Esophagus muscularis mucosa (tissue), 4 donors: ENCODE measurements around the gene CLDN7. TPM values are rescaled to one million over a fixed set of nuclear protein-coding genes. Genes with fewer than 3 reads are reported as not detected.

Experiments
- DNase-seq: peaks from one replicate; pipeline ENCODE4 v3.0.0-alpha.2; 2017; ENCODE audit errors: extremely low spot score
- H3K27ac ChIP-seq, 4 donors: fragments of 200-600 bp; sonication (generic); replicated peaks in 1 of 4; 1 replicate in 3 of 4; 2 replicates in 1 of 4; pipeline ENCODE4 v1.5.1; 2016 to 2019; ENCODE audit warnings: mild to moderate bottlenecking in 1 of 4
- H3K27me3 ChIP-seq, 4 donors: fragments of 200-600 bp; sonication (generic); one replicate each; pipeline versions ENCODE4 v1.5.1 to v1.6.0; 2016 to 2019
- H3K36me3 ChIP-seq, 4 donors: fragments of 200-600 bp; sonication (generic); one replicate each; pipeline ENCODE4 v1.5.1; 2016 to 2019
- H3K4me1 ChIP-seq, 4 donors: fragments of 200-600 bp; sonication (generic); one replicate each; pipeline ENCODE4 v1.5.1; 2016 to 2019
- H3K4me3 ChIP-seq, 4 donors: fragments of 200-600 bp; sonication (generic); 1 replicate in 2 of 4; 2 replicates in 2 of 4; pipeline ENCODE4 v1.5.1; 2016 to 2019; ENCODE audit warnings: mild to moderate bottlenecking in 4 of 4, moderate library complexity in 1 of 4
- H3K9me3 ChIP-seq, 4 donors: fragments of 200-600 bp; sonication (generic); 1 replicate in 3 of 4; 2 replicates in 1 of 4; pipeline ENCODE4 v1.5.1; 2016 to 2019
- EP300 ChIP-seq: sonication (generic); formaldehyde crosslinking; IDR thresholded peaks from one replicate; pipeline ENCODE4 v1.6.1; 2017; ENCODE audit warnings: antibody characterized with exemption
- POLR2A ChIP-seq: fragments of 450-650 bp; IDR thresholded peaks from one replicate; pipeline ENCODE4 v1.6.1; 2017; ENCODE audit warnings: antibody characterized with exemption, moderate library complexity, mild to moderate bottlenecking, low read depth
- POLR2AphosphoS5 ChIP-seq, 2 donors: sonication (generic); formaldehyde crosslinking; IDR thresholded peaks; one replicate each; pipeline ENCODE4 v1.6.1; 2017; ENCODE audit warnings: antibody characterized with exemption in 2 of 2
- WGBS: methylation state at CpG from one replicate; pipeline ENCODE4 v1.1.5; 2018; 5-methylcytosine and 5-hydroxymethylcytosine counted together
- intact Hi-C: fragments of 100-400 bp; cut with DNase I; formaldehyde crosslinking; loops from one replicate; pipeline ENCODE4 v1.15.1; 2023
- total RNA-seq, 4 donors: library from RNA; depleted of rRNA; stranded (reverse); fragments of >200 nt; gene quantifications; one replicate each; pipeline versions ENCODE4 v1.1.0 to v1.2.1, GENCODE V29; 2016
- TF ChIP-seq, protein P1 (sequence below), 3 experiments: fragments of 200-600 bp in 2 of 3; fragments of 450-650 bp in 1 of 3; sonication (generic) in 2 of 3; IDR thresholded peaks; one replicate each; pipeline ENCODE4 v1.5.1; 2017 to 2019; ENCODE audit warnings: antibody characterized with exemption in 3 of 3, mild to moderate bottlenecking in 2 of 3, moderate library complexity in 1 of 3

Gene CLDN7
- total RNA-seq, 4 donors from 2014 or later, result 1.7 to 3.4 (median 2.1) TPM

DNA sequence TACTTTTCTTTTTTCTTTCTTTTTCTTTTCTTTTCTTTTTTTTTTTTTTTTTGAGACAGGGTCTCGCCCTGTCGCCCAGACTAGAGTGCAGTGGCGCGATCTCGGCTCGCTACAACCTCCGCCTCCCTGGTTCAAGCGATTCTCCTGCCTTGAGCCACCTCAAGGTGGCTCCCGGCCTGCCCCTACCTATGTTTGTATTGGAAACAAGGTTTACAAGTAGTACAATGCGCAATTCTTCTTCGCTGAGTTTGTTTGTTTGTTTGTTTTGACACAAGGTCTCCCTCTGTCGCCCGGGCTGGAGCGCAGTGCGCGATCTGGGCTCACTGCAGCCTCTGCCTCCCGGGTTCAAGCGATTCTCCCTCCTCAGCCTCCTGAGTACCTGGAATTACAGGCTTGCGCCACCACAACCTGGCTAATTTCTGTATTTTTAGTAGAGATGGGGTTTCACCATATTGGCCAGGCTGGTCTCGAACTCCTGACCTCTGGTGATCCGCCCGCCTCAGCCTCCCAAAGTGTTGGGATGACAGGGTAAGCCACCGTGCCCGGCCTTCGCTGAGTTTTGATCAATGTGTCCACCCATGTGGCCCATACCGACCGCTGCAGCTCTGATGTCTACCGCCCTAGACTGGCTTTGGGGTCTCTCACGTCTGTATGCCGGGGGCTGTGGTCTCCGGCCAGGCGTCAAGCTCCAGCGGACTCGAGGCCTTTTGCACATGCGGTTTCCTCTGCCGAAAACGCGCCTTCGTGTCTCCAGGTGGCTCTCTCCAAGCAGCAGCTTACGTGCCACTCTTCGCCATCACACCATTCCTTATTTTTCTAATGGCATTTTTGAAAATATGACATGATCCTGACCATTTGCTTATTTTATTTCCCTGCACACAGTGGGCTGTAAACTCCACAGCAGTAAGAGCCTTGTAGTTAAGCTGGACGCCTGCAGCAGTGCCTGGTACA lies 33.2 kb upstream of the CLDN7 start:
- H3K4me1 ChIP-seq, result peaks cover 58 to 64% (median 64%) of the 10 kb centered on the region in 4 donors
- no peak for TF ChIP-seq EP300
- TF ChIP-seq POLR2A, result no peak
- TF ChIP-seq, protein P1, sequence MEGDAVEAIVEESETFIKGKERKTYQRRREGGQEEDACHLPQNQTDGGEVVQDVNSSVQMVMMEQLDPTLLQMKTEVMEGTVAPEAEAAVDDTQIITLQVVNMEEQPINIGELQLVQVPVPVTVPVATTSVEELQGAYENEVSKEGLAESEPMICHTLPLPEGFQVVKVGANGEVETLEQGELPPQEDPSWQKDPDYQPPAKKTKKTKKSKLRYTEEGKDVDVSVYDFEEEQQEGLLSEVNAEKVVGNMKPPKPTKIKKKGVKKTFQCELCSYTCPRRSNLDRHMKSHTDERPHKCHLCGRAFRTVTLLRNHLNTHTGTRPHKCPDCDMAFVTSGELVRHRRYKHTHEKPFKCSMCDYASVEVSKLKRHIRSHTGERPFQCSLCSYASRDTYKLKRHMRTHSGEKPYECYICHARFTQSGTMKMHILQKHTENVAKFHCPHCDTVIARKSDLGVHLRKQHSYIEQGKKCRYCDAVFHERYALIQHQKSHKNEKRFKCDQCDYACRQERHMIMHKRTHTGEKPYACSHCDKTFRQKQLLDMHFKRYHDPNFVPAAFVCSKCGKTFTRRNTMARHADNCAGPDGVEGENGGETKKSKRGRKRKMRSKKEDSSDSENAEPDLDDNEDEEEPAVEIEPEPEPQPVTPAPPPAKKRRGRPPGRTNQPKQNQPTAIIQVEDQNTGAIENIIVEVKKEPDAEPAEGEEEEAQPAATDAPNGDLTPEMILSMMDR (IDR thresholded peaks at IDR 0.05), result no peak
- TF ChIP-seq POLR2AphosphoS5 (IDR thresholded peaks at IDR 0.05), result no peak
- H3K9me3 ChIP-seq, result no peaks in the 10 kb centered on the region
- DNase-seq, result no peak
- H3K4me3 ChIP-seq, result peak overlapping the region in 3 of 4 donors; percentile 5 to 46 (median 46)
- H3K27me3 ChIP-seq, result peaks cover 0 to 37% (median 4%) of the 10 kb centered on the region in 4 donors
- H3K27ac ChIP-seq, result peak overlapping the region; percentile 81 to 96 (median 92)
- 68% methylated on average over 42 of the region's 42 CpGs for WGBS
- no peaks in the 10 kb centered on the region for H3K36me3 ChIP-seq
- intact Hi-C loops, result loop anchor here (1.0 kb wide), 1 partner anchor 15 kb away; no protein-coding TSS in a partner anchor

DNA sequence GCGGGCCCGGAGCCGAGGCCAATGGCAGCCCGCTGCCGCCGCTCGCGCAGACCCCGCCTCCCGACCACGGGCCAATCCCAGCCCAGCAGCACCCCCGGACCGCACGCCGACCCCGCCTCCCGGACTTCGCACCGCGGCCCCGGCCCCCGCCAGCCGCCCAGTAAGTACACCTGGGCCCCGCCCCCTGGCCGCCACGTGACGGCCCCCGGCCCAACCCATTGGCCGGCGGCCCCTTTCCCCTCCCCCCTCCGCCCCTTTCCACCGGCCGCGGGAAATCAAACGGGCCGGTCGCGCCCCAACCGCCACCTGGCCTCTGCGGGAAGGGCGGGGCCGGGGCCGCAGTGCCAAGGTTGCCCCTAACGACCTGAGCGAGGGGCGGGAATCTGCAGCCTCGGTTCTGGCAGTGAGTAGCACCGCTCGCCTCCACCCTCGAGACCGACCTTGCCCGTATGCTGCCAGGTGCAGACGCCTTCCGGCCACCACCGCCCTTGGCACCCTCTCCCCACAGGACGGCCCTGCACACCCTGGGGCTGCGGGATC lies 32.4 kb upstream of the CLDN7 start, which contains the start of gene YBX2:
TSS of gene YBX2 (minus strand) at position 26 of the 540 bp plus-strand sequence. CDS start 139 bp downstream, outside the sequence.
- no peak for DNase-seq
- no peak for TF ChIP-seq EP300
- TF ChIP-seq POLR2A, result no peak
- TF ChIP-seq, protein P1 (IDR thresholded peaks at IDR 0.05), result no peak
- TF ChIP-seq POLR2AphosphoS5 (IDR thresholded peaks at IDR 0.05), result no peak
- peak within 1 kb of the TSS; percentile 46 to 54 (median 48) for H3K4me3 ChIP-seq
- peaks cover 0 to 37% (median 4%) of the 10 kb centered on the region in 4 donors for H3K27me3 ChIP-seq
- peaks cover 62 to 72% (median 72%) of the 10 kb centered on the region in 4 donors for H3K4me1 ChIP-seq
- intact Hi-C loops, result no loop called here
- H3K36me3 ChIP-seq, result no peaks in the 10 kb centered on the region
- H3K27ac ChIP-seq, result peak within 1 kb of the TSS; percentile 81 to 96 (median 92)
- no peaks in the 10 kb centered on the region for H3K9me3 ChIP-seq
- WGBS, result 4% methylated on average over 22 of the region's 57 CpGs

DNA sequence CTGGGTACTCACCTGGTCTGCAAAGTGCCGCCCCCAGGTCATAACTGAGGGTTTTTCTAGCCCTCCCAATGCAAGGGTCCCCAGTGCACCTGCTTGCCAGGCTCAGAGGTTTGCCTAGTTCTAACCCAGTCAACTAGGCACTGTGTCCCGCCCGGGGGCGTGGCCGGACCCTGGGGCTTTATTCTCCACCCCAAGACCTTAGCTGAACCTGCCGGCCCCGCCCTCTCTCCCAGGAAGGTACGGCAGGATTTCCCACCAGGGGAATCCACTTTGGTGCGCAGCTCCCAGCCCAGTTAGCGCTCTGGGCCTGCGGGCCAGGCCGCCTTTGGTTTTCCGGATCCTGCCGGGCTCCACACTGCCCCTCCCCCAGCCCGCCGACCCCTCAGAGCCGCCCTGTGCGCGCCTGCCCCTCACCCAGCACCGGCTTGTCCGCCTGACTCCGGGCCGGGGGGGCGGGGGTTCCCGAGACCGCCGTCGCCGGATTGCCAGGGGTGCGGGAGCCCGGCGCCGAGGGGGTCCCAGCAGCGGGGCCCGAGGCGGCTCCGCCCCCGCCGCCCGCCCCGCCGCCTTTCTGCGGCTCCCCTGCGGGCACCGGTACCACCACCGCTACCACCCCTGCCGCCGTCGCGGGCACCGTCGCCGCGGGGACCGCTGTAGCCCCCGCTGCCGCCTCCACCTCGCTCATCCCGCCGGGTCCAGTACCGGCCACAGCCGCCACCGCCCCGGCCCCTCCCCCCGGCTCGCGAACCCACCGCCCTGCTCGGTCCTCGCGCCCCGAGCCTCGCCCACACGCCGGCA lies 31.7 kb upstream of the CLDN7 start:
- H3K4me1 ChIP-seq, result peaks cover 62 to 79% (median 78%) of the 10 kb centered on the region in 4 donors
- intact Hi-C loops, result no loop called here
- H3K9me3 ChIP-seq, result no peaks in the 10 kb centered on the region
- no peaks in the 10 kb centered on the region for H3K36me3 ChIP-seq
- 1% methylated on average over 31 of the region's 75 CpGs for WGBS
- no peak for DNase-seq
- H3K27me3 ChIP-seq, result peaks cover 0 to 37% (median 4%) of the 10 kb centered on the region in 4 donors
- H3K27ac ChIP-seq, result peak overlapping the region; percentile 81 to 96 (median 92)
- peak overlapping the region; percentile 46 to 54 (median 48) for H3K4me3 ChIP-seq
- no peak for TF ChIP-seq EP300
- TF ChIP-seq POLR2A, result no peak
- TF ChIP-seq POLR2AphosphoS5 (IDR thresholded peaks at IDR 0.05), result no peak
- TF ChIP-seq, protein P1 (IDR thresholded peaks at IDR 0.05), result no peak

DNA sequence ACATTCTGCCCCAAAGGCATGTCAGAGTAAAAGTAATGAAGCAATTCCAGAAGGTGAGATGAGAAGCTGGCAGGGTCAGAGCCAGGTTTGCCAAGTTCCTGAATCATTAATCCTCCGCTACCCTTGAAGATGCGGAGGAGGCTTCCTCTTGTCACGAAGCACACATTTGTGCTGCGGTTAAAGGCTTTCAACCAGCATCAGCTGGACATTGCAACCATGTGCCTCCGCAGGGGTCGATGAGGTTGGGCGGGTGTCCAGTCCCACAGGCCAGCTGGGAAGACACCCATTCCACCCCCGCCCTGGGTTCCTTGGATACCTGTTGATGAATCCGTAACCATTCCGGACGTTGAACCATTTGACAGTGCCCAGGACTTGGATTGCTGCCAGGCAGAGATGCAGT lies 30.9 kb upstream of the CLDN7 start:
- no peak for DNase-seq
- intact Hi-C loops, result no loop called here
- peak overlapping the region in 2 of 4 donors; percentile 46 to 50 for H3K4me3 ChIP-seq
- peaks cover 0 to 37% (median 4%) of the 10 kb centered on the region in 4 donors for H3K27me3 ChIP-seq
- H3K36me3 ChIP-seq, result peaks cover 0 to under 1% (median 0%) of the 10 kb centered on the region in 4 donors
- no peak for TF ChIP-seq EP300
- TF ChIP-seq POLR2AphosphoS5 (IDR thresholded peaks at IDR 0.05), result peak in 1 of 2 donors; percentile 47
- peak overlapping the region; percentile 81 to 96 (median 92) for H3K27ac ChIP-seq
- peaks cover 62 to 88% (median 85%) of the 10 kb centered on the region in 4 donors for H3K4me1 ChIP-seq
- H3K9me3 ChIP-seq, result no peaks in the 10 kb centered on the region
- WGBS, result 59% methylated on average over 8 of the region's 11 CpGs
